ENCODE data around the gene AFTPH. TPM values are rescaled to one million over a fixed set of nuclear protein-coding genes. Genes with fewer than 3 reads are reported as not detected.

Gene AFTPH
- total RNA-seq, 4 donors from 2014 or later: 51.7 to 56.7 (median 53.2) TPM

GRCh38 chr2:64493788-64494187 lies 30.3 kb upstream of the AFTPH start:
- H3K4me1 ChIP-seq: no peaks in the 10 kb centered on the region
- H3K9me3 ChIP-seq: no peaks in the 10 kb centered on the region
- TF ChIP-seq POLR2A (IDR thresholded peaks at IDR 0.05): no peak
- TF ChIP-seq, protein P1, sequence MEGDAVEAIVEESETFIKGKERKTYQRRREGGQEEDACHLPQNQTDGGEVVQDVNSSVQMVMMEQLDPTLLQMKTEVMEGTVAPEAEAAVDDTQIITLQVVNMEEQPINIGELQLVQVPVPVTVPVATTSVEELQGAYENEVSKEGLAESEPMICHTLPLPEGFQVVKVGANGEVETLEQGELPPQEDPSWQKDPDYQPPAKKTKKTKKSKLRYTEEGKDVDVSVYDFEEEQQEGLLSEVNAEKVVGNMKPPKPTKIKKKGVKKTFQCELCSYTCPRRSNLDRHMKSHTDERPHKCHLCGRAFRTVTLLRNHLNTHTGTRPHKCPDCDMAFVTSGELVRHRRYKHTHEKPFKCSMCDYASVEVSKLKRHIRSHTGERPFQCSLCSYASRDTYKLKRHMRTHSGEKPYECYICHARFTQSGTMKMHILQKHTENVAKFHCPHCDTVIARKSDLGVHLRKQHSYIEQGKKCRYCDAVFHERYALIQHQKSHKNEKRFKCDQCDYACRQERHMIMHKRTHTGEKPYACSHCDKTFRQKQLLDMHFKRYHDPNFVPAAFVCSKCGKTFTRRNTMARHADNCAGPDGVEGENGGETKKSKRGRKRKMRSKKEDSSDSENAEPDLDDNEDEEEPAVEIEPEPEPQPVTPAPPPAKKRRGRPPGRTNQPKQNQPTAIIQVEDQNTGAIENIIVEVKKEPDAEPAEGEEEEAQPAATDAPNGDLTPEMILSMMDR (IDR thresholded peaks at IDR 0.05): no peak
- H3K4me3 ChIP-seq (replicated peaks in 1 of 3): no peak overlapping the region
- no peak overlapping the region for H3K27ac ChIP-seq
- DNase-seq: no peak
- H3K36me3 ChIP-seq: no peaks in the 10 kb centered on the region
- intact Hi-C loops (cut with DNase I): no loop called here
- WGBS, 2 donors: 91 to 95% methylated on average over 4 of the region's 4 CpGs
- no peaks in the 10 kb centered on the region for H3K27me3 ChIP-seq

GRCh38 chr2:64498438-64498837 lies 25.7 kb upstream of the AFTPH start:
- Histone ChIP-seq H3K36me3 (no peaks in the 10 kb centered on the region), H3K4me1 (no peaks in the 10 kb centered on the region), H3K27ac (no peak overlapping the region), H3K4me3 (replicated peaks in 1 of 3) (no peak overlapping the region), H3K27me3 (no peaks in the 10 kb centered on the region), H3K9me3 (no peaks in the 10 kb centered on the region)
- no peak for DNase-seq
- WGBS, 2 donors: 95 to 100% methylated on average over 1 of the region's 1 CpG
- intact Hi-C loops (cut with DNase I): no loop called here
- TF ChIP-seq, protein P1 (IDR thresholded peaks at IDR 0.05): no peak
- TF ChIP-seq POLR2A (IDR thresholded peaks at IDR 0.05): no peak

- H3K9me3 ChIP-seq: no peaks in the 10 kb centered on the region
- TF ChIP-seq POLR2A (IDR thresholded peaks at IDR 0.05): no peak
- TF ChIP-seq, protein P1 (IDR thresholded peaks at IDR 0.05): no peak
- H3K36me3 ChIP-seq: no peaks in the 10 kb centered on the region
- intact Hi-C loops (cut with DNase I): no loop called here
- H3K27me3 ChIP-seq: no peaks in the 10 kb centered on the region
- H3K4me3 ChIP-seq (replicated peaks in 1 of 3): no peak overlapping the region
- no peak for DNase-seq
- no peak overlapping the region for H3K27ac ChIP-seq
- 88 to 93% methylated on average over 5 of the region's 5 CpGs for whole genome bisulfite sequencing, 2 donors
- H3K4me1 ChIP-seq: no peaks in the 10 kb centered on the region
Observed at GRCh38 chr2:64500549-64500948, 23.6 kb upstream of the AFTPH start.

GRCh38 chr2:64501946-64502345 lies 22.2 kb upstream of the AFTPH start:
- Histone ChIP-seq H3K4me1 (no peaks in the 10 kb centered on the region), H3K27ac (no peak overlapping the region), H3K27me3 (no peaks in the 10 kb centered on the region), H3K9me3 (no peaks in the 10 kb centered on the region), H3K36me3 (no peaks in the 10 kb centered on the region), H3K4me3 (replicated peaks in 1 of 3) (no peak overlapping the region)
- DNase-seq: no peak
- TF ChIP-seq, protein P1 (IDR thresholded peaks at IDR 0.05): no peak
- no peak for TF ChIP-seq POLR2A (IDR thresholded peaks at IDR 0.05)
- WGBS, 2 donors: 81 to 84% methylated on average over 1 of the region's 1 CpG
- intact Hi-C loops (cut with DNase I): no loop called here

DNA sequence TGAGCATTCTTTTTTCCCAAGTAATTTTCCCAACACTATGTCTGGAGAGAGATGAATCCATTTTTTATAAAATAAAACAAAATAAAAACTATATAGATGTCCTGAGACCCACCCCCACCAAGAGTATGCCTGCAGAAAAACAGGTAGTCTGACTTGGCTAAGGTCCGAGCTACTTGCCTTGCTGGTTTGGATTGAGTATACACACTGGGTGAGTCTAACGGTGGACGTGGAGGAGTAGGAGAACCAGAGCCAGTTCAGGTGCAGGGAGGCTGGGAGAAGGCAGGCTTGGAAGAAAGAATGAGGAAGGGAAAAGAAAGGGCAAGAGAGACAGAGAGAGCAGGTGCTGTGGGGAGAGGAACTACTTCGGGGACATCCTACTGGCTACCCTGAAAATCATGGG lies 21.3 kb upstream of the AFTPH start:
- Histone ChIP-seq H3K4me3 (replicated peaks in 1 of 3) (no peak overlapping the region), H3K36me3 (no peaks in the 10 kb centered on the region), H3K9me3 (no peaks in the 10 kb centered on the region), H3K27me3 (no peaks in the 10 kb centered on the region), H3K4me1 (no peaks in the 10 kb centered on the region), H3K27ac (no peak overlapping the region)
- no peak for TF ChIP-seq POLR2A (IDR thresholded peaks at IDR 0.05)
- TF ChIP-seq, protein P1 (IDR thresholded peaks at IDR 0.05): no peak
- DNase-seq: no peak
- intact Hi-C loops (cut with DNase I): no loop called here
- 88 to 91% methylated on average over 4 of the region's 4 CpGs for WGBS, 2 donors
